ENCODE data around the gene SYAP1.
A peak's percentile ranks its signal among the peaks of the same experiment; 100 is the strongest.
"Not testable (repeated sequence)": the region's sequence is repeated elsewhere in the genome, so short reads cannot be mapped to it uniquely, and the experiment has no call there.

Gene SYAP1

GRCh38 chrX:16784440-16784839 is 65.0 kb downstream of the SYAP1 start:
- not testable (repeated sequence) for DNase-seq

DNA sequence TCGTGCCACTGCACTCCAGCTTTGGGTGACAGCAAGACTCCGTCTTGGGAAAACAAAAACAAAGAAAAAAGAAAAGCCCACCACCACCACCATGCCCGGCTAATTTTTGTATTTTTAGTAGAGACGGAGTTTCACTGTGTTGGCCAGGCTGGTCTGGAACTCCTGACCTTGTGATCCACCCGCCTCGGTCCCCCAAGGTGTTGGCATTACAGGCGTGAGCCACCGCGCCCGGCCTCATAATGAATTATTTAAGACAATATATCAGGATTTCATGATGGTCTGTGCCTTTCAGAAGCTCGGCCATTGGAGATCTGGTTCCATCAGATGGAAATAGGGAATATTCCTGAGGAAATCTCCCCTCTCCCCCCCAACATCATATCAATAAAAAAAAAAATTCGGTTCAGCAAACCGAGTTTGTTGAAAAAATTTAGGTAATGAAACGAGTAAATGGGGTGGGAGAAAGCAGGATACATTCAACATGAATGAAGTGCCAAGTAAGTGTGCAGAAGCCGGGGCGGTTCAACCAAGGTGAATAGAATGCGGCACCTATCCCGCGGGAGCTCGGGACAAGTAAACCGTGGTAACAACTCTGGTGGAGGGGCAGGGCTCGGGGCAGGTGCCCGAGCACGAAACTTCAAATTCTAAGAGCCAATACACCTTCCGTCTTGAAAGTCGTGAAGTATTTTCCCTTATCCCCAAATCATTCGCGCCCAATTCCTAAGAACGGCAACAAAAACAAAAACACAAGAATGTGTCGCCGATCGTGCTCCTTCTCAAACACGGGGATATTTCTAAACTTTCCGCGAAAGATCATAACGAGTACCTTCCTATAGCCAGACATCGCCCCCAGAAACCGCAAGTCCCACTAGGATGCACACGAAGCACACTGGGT is 66.1 kb downstream of the SYAP1 start:
- DNase-seq: no peak

DNA sequence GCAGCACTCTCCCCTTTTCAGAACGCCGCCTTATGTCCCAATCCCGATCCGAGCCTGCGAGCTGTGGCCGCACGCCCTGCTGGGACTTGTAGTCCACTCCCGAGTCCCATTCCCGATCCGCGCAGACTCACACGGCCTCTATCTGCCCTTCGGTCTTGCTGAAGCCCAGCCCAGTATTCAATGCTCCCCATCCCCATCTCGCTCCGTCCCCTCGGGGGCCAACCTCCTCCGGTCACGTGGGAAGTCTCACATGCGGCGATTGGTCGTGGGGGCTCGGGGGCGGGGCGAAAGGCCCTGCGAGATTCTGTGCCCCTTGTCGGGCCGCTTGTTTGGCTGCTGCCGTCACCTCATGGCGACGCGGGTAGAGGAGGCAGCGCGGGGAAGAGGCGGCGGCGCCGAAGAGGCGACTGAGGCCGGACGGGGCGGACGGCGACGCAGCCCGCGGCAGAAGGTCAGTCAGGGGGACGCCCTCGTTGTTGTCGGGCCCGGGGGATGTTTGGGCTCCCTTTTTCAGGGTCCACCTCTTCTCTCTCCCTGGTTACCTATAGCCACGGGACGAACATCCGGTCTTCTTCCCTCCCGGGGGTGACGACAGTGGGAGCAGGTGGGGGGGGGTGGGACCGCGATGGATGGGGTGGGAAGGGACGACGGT is 66.9 kb downstream of the SYAP1 start, which contains the start of gene TXLNG:
TXLNG (plus strand) TSS at position 328 of the 652 bp plus-strand sequence; CDS start at position 350, 22 bp downstream.
- DNase-seq: peak; percentile 48 to 95

GRCh38 chrX:16786791-16787735 is 67.7 kb downstream of the SYAP1 start:
- DNase-seq: peak in 1 of 2 donors; percentile 0

DNA sequence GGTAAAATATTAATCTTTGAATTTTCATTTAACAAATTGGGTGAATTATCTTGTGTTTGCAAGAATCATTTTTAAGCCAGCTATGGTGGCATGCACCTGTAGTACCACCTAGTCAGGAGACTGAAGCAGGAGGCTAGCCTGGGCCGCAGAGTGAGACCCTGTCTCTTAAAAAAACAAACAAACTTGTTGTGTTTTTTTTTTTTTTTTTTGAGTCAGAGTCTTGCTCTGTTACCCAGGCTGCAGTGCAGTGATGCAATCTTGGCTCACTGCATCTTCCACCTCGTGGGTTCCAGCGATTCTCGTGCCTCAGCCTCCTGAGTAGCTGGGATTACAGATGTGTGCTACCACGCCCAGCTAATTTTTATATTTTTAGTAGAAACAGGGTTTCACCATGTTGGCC is 69.1 kb downstream of the SYAP1 start:
- no peak for DNase-seq

DNA sequence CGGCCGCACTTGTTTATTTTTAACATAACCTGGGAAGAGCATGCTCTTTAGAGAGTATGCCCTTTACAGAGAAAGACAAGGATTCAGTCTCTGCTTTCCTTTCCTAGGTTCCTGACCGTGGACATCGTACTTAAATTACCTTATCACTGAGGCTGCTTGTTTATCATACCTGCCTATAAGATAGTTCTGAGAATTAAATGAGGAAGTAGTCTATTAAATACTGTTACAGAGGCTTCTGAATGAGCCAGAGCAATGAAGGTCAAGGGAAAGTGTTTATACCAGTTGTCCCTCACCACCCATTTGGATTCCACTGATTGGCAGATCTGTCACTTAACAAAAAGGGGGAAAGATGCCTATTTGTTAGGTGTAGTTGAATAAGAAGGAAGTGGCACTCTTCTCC is 76.9 kb downstream of the SYAP1 start:
- no peak for DNase-seq

- peak in 1 of 2 donors; percentile 0 for DNase-seq
These were observed 77.9 kb downstream of the SYAP1 start for GRCh38 chrX:16797358-16797757.

DNA sequence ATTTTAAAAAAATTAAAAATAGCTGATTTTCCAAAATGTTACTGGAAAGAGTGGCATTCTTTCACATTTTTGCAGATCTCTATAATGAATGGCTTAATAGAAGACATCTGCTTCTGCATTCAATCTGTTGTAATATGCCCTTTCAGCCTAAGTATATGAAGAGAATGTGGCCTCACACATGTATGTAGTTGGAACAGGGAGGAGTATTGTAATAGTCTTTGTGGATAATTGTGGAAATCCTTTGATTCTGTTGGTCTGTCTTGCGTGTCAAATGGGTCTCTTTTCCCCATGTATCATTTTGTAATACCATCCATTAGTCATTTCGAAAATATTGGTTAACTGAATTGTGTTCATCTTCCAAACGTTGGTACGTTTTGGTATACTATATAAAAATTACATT is 78.4 kb downstream of the SYAP1 start:
- no peak for DNase-seq

DNA sequence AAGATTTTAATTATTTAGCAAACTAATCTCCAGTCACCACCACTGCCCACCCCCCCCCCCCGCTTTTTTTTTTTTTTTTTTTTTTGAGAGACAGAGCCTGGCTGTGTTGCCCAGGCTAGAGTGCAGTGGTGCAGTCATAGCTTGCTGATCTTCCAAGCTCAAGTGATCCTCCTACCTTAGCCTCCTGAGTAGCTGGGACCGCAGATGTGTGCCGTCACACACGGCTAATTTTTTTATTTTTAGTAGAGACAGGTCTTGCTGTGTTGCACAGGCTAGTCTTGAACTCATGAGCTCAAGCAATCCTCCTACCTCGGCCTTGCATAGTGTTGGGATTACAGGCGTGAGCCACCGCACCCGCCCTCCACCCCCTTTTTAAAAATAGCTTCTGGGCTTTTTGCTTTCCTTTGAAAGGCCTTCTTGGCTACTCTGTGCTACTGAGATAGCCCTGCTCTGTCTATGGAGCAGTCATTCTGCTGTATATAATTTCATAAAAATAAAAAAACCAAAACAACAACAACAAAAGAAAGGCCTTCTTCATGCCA is 85.6 kb downstream of the SYAP1 start:
- DNase-seq: no peak

GRCh38 chrX:16807548-16807947 is 88.1 kb downstream of the SYAP1 start:
- no peak for DNase-seq

GRCh38 chrX:16807976-16808542 is 88.6 kb downstream of the SYAP1 start:
- no peak for DNase-seq

DNA sequence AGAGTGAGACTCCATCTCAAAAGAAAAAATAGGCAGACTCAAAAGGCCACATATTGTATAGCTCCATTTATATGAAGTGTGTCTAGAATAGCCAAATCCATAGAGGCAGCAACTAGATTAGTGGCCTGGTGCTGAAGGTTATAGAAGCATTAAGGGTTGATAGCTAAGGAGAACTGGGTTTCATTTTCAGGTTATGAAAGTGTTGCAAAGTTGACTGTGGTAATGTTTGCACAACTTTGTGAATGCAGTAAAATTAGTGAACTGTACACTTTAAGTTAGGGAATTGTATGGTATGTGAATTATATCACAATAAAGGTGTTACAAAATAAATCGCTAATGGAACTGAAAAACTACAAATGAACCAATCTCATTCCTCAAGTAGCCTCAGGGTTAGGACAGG is 95.2 kb downstream of the SYAP1 start:
- DNase-seq: no peak

Measured in bone marrow (tissue), 2 donors.